Measurements from ENCODE around the gene GABRB2. TPM values are rescaled to one million over a fixed set of nuclear protein-coding genes. Genes with fewer than 3 reads are reported as not detected.
A peak's percentile ranks its signal among the peaks of the same experiment; 100 is the strongest.

GABRB2 gene
- total RNA-seq, 1 donor from 2014 or later = not detected

DNA sequence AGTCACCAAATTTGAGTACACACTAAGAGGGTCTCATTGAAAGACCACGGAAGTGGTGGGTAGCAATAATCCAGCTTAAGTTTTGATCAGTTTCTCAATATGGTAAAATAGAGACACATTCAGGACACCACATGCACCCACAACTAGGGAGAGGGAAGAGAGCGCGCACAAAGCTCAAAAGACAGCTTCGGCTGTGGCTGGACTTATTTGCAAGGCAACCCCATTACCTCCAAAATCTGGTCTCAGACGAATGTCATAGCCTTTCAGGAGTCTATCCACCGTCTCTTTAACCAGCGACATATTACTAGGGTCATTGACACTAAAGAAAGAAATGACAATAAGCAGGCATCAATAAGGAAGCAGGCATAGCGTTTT lies 443 bp downstream of the GABRB2 start:
- Histone ChIP-seq H3K36me3 (ENCODE audit: control insufficient read depth, insufficient read depth, low read length) (no peaks in the 10 kb centered on the region), H3K4me3 (ENCODE audit: low read depth, low read length) (no peak overlapping the region), H3K27me3 (ENCODE audit: control insufficient read depth, insufficient read depth, low read length) (peaks cover 22% of the 10 kb centered on the region)
- no peak for TF ChIP-seq CTCF (IDR thresholded peaks at IDR 0.05; ENCODE audit: insufficient read depth, low read length, severe bottlenecking)
- no peak for FAIRE-seq
- DNase-seq (ENCODE audit: low read depth) = no peak

- no peak overlapping the region for H3K4me3 ChIP-seq (ENCODE audit: low read depth, low read length)
- peaks cover 22% of the 10 kb centered on the region for H3K27me3 ChIP-seq (ENCODE audit: control insufficient read depth, insufficient read depth, low read length)
- TF ChIP-seq CTCF (IDR thresholded peaks at IDR 0.05; ENCODE audit: insufficient read depth, low read length, severe bottlenecking) = no peak
- H3K36me3 ChIP-seq (ENCODE audit: control insufficient read depth, insufficient read depth, low read length) = no peaks in the 10 kb centered on the region
- FAIRE-seq (no peak), DNase-seq (ENCODE audit: low read depth) (no peak)
Measured at GRCh38 chr5:161545344-161546094, 1.0 kb downstream of the GABRB2 start.

DNA sequence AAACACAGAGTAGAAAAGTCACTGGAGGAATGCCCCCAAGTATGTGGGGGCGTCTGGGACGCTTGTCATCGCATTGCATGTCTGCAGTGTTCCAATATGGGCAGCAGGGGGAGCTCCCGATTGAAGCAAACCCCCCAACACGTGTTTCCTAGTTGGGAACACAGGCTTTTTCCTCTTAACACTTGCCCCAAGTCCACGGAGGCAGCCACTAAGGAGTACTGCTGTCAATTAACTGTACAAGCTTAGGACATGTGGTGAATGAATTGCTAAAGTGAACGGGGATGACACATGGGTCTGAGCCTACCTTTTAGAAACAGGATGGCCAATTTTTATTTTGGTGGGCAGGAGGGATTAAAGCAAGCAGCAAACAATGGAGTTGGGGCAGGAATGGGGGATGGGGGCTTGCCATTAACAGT lies 2.2 kb downstream of the GABRB2 start:
- H3K4me3 ChIP-seq (ENCODE audit: low read depth, low read length) = no peak overlapping the region
- DNase-seq (ENCODE audit: low read depth) = peak; percentile 40
- FAIRE-seq = no peak
- H3K36me3 ChIP-seq (ENCODE audit: control insufficient read depth, insufficient read depth, low read length) = no peaks in the 10 kb centered on the region
- TF ChIP-seq CTCF (IDR thresholded peaks at IDR 0.05; ENCODE audit: insufficient read depth, low read length, severe bottlenecking) = peak; percentile 85
- H3K27me3 ChIP-seq (ENCODE audit: control insufficient read depth, insufficient read depth, low read length) = peaks cover 22% of the 10 kb centered on the region

- no peaks in the 10 kb centered on the region for H3K36me3 ChIP-seq (ENCODE audit: control insufficient read depth, insufficient read depth, low read length)
- no peak for FAIRE-seq
- H3K4me3 ChIP-seq (ENCODE audit: low read depth, low read length) = no peak overlapping the region
- DNase-seq (ENCODE audit: low read depth) = no peak
- TF ChIP-seq CTCF (IDR thresholded peaks at IDR 0.05; ENCODE audit: insufficient read depth, low read length, severe bottlenecking) = no peak
- H3K27me3 ChIP-seq (ENCODE audit: control insufficient read depth, insufficient read depth, low read length) = no peaks in the 10 kb centered on the region
Measured at GRCh38 chr5:161539016-161539415, 7.5 kb downstream of the GABRB2 start.

GRCh38 chr5:161535762-161536161 lies 10.8 kb downstream of the GABRB2 start:
- no peaks in the 10 kb centered on the region for H3K27me3 ChIP-seq (ENCODE audit: control insufficient read depth, insufficient read depth, low read length)
- no peaks in the 10 kb centered on the region for H3K36me3 ChIP-seq (ENCODE audit: control insufficient read depth, insufficient read depth, low read length)
- FAIRE-seq (no peak), DNase-seq (ENCODE audit: low read depth) (peak; percentile 0)
- TF ChIP-seq CTCF (IDR thresholded peaks at IDR 0.05; ENCODE audit: insufficient read depth, low read length, severe bottlenecking) = no peak
- no peak overlapping the region for H3K4me3 ChIP-seq (ENCODE audit: low read depth, low read length)

- H3K4me3 ChIP-seq (ENCODE audit: low read depth, low read length) = no peak overlapping the region
Measured at GRCh38 chr5:161530700-161531099, 15.8 kb downstream of the GABRB2 start.

More at GRCh38 chr5:161530700-161531099, 15.8 kb downstream of the GABRB2 start:
- H3K27me3 ChIP-seq (ENCODE audit: control insufficient read depth, insufficient read depth, low read length) = no peaks in the 10 kb centered on the region
- DNase-seq (ENCODE audit: low read depth) (no peak), FAIRE-seq (no peak)
- no peak for TF ChIP-seq CTCF (IDR thresholded peaks at IDR 0.05; ENCODE audit: insufficient read depth, low read length, severe bottlenecking)
- H3K36me3 ChIP-seq (ENCODE audit: control insufficient read depth, insufficient read depth, low read length) = no peaks in the 10 kb centered on the region

Measured in bronchial epithelial cell (primary cell).